ENCODE measurements around the gene FLRT2. TPM values are rescaled to one million over a fixed set of nuclear protein-coding genes. Genes with fewer than 3 reads are reported as not detected.

The FLRT2 gene
- polyA plus RNA-seq, 4 donors: 163 to 279 (median 261) TPM

DNA sequence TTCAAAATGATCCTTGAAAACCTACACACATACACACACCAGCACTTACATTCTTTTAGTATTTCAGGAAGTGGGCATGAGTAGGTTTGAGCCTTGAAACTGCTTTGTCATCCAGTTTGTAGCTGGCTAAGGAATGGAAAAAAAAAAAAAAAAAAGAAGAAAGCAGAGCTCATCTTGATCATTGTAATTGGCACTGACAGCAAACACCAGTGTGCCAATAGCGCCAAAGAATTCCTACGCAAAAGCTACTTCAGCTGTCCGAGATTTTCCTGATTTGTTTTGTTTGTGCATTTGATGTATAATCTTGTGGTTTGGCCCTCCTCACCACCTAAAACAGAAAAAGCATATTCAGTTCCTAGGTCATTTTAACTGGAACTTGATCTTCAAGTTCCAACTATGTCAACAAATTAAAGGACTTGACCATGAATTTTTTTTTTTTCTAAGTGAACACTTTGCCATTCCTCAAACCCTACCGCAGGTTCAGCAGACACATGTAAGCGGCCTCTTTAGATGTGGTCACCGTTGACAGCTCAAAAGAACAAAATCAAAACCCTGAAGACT lies 57.3 kb downstream of the FLRT2 start:
- DNase-seq (ENCODE audit: low read depth in 4 of 4, low spot score in 3 of 4): no peak

DNA sequence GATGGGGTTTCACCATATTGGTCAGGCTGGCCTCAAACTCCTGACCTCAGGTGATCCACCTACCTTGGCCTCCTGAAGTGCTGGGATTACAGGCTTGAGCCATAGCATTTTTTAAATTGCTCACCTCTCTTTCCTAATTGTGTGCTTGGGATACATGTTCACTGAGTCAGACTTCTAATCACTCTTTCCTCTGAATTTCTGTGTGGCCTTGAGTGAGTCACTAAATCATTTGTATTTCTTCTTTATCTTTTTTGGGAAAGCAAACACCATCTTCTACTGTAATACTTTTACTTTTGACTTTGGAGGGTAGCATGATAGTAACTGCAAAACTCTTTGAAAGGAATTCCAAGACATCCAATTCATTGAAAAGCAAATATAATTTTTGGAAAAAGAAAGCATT lies 60.8 kb downstream of the FLRT2 start:
- no peak for DNase-seq (ENCODE audit: low read depth in 4 of 4, low spot score in 3 of 4)

DNA sequence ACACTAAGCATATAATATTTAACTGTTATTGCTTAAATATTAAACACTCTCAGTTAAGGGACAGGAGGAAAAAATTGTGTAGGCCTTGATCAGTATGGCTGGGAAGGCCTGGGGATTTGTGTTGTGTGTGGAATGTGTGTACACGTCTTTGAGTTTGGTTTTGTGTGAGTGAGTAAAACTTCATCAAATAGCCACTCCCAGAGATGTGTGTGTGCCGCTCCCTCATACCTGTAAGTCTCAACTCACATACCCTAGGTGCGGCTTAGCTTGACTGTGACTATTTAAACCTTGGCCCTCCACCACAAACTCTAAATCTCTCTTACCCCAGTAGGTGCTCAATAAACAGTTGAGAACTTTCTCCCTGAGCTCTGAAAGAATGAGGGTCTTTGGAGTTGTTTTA lies 64.3 kb downstream of the FLRT2 start:
- no peak for DNase-seq (ENCODE audit: low read depth in 4 of 4, low spot score in 3 of 4)

DNA sequence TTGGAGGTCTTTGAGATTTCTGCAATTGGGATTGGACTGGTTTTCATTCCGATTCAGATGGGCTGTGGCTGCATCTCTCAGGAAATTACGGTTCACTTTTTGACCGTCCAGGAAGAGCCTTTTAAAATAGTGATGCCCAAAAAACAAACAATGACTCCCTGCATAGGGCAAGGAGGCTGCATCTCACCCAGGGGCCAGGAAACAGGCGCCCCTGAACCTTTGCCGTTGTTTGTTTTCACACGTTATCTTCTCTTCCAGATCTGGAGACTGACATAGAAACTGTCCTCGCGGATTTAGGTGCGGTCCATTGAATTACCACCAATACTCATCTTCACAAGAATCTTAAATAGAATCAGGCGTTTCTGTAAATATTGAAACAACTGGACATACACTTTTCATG lies 66.0 kb downstream of the FLRT2 start:
- no peak for DNase-seq (ENCODE audit: low read depth in 4 of 4, low spot score in 3 of 4)

DNA sequence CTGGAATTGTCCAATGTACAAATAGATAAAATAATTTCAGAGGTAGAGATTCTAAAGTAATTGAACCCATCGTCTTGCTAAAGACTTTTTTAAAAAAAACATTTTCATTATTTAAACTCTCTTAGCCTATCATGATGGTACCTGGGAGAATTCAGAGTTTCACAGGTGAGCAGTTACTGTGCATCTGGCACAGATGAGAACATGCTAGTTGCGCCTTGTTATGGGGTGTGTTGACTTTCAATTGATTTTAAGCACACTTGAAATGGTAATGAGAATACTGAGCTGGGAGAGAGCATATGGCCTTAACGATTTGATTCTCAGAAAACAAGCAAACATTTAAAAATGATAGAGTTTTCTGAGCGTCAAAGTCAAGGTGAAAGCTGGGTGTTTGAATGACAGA lies 66.6 kb downstream of the FLRT2 start:
- no peak for DNase-seq (ENCODE audit: low read depth in 4 of 4, low spot score in 3 of 4)

DNA sequence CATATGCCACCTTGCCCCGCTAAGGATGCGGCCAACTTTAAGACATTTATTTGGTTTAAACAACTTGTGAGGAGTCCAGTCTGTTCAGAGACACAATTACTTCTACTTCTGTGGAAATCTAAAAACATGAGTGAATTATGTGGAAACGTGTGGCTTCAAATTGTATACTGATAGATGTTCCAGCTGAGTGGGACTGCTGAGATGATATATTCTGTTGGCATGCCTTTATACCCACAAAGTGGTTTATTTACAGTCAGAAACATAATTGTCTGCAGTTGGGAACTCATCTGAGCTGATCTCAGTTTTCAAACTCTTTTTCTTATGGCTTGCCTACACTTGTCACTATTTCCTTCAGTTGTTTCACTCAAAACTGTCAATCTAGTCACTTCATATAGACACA lies 67.8 kb downstream of the FLRT2 start:
- DNase-seq (ENCODE audit: low read depth in 4 of 4, low spot score in 3 of 4): no peak

DNA sequence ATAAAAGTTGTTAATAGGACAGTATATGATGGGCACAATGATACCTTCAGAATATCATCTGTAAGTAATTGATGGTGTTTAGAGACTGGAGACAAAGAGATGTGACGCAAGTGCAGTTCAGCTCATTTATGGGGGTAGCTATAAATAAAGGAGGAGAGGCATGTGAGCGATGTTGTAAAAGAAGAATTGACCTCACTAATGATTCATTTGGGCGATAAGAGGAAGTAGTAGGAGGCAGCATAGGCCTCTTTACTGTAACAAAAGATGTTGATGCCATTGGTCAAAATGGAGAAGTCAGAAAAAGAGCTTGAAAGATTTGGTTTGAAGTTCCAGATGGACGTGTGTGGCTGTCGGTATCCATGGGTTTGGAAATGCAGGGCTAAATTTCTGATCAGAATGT lies 70.0 kb downstream of the FLRT2 start:
- no peak for DNase-seq (ENCODE audit: low read depth in 4 of 4, low spot score in 3 of 4)

DNA sequence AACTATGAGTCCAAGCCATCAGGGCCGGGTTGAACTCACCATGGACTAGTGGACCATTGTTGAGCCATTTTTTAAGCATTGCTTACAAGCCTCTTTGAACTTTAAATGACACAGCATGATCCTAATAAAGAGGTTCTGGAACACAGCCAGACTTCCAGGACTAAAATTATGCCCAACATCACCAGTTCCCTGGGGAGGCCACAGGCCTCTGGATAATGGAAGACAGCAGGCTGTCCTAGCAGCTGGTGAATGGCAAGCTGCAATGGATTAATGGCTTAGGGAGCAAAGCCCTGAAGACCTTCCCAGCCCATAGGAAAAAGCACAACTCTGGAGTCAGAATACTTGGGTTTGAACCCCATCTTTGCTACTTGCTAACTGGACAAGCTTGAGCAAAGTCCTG lies 71.3 kb downstream of the FLRT2 start:
- no peak for DNase-seq (ENCODE audit: low read depth in 4 of 4, low spot score in 3 of 4)

DNA sequence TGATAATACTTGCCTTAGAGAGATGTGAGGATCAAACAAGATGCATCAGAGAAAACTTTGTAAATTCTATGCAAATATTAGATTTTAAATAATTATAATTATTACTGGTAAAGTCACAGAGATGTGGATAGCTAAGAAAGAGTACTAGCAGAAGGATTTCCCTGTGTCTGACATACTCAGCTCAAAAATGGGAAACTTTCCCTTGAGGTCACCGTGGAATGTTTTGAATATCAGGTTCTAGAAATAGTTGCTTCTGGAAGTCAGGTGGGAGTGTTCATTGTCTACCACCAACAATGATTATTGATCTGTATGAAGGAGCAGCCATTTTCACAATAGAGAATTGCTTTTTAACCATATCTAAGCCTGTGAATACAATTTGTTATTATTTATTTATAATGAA lies 71.7 kb downstream of the FLRT2 start:
- no peak for DNase-seq (ENCODE audit: low read depth in 4 of 4, low spot score in 3 of 4)

DNA sequence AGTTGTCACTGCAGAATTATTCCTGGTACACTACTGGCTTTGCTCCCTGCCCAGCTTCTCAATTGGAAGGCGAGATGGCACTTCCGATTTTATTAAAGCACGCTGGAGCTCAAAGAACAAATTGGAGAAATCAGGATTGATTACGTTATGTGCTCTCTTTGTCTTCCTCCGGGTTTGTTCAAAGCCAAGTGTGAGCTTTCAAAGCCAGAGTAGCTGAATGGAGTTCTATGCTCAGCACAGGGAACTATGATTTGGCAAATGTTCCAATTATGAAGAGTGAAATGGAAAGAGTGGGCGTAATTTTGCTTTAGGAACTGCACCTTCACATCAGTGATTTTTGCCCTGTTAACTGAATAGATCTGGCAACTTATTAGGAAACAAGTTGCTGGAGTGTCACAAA lies 72.4 kb downstream of the FLRT2 start:
- DNase-seq (ENCODE audit: low read depth in 4 of 4, low spot score in 3 of 4): no peak

DNA sequence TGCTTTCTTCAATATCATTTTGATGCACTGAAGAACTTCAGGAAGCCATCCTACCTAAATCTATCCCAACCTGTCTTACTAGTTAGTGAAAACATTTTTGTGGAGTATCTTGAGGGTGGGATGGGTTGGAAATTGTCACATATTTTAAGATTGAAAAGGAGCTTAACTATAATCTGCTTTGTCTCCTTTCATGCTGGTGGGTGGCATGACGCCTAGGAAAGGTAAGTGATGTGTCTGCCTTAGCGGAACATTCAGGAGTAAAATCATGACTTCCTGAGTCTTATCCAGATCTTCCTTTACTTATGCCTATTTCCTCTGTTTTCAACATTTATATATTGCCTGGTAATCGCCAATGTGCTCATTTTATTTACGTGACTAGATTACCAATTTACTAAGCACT lies 74.1 kb downstream of the FLRT2 start:
- DNase-seq (ENCODE audit: low read depth in 4 of 4, low spot score in 3 of 4): no peak

DNA sequence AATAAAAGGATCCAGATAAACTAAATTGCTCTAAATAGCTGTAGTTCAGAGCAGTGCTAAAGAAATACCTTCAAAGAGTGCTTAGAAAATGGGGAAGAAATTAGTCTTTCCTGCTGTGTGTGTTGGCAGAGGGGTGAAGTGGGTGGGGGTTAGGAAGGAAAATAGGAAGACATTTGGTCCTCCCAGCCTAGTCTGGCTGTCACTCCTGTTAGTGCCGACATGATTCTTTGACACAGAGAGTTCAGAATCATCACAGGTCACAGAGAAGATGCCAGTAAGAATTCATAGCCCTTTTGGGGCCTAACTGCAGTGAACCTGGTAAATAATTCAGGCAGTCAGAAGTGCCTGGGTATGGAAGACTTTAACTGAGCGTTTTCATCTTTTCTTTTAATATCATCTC lies 74.8 kb downstream of the FLRT2 start:
- no peak for DNase-seq (ENCODE audit: low read depth in 4 of 4, low spot score in 3 of 4)

DNA sequence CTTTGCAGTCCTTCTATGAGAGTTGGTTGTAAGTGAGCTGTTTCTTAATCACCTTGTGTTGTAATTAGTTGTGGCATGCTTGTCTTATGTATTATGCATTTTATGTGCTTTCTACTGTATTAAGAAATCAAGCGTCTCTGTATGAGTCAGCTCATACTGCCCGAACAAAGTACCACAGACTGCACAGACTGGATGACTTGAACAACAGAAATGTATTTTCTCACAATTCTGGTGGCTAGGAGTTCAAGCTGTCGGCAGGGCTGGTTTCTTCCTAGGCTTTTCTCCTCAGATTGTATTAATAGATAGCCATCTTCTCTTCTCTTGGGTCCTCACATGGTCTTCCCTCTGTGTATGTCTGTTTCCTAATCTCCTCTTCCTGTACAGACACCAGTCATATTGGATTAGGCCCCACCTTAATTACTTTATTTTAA lies 77.7 kb downstream of the FLRT2 start:
- DNase-seq (ENCODE audit: low read depth in 4 of 4, low spot score in 3 of 4): no peak

DNA sequence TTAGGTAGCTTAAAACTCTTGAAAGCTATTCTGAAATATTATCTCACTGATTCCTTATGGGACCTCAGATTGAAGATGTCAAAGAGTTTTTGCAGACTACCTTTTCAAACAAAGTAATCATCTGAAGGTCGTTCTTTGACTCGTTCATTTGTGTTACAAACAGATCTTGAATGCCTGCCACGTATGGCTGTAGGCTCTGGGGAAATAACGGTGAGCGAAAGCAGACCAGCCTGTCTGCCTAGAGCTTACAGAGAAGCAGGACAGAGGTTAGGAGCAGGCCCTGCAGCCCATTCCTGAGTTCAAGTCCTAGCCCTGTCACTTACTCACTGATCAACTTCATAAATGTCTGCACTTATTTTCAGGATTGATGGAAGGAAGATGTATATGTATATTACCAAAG lies 83.6 kb downstream of the FLRT2 start:
- no peak for DNase-seq (ENCODE audit: low read depth in 4 of 4, low spot score in 3 of 4)

DNA sequence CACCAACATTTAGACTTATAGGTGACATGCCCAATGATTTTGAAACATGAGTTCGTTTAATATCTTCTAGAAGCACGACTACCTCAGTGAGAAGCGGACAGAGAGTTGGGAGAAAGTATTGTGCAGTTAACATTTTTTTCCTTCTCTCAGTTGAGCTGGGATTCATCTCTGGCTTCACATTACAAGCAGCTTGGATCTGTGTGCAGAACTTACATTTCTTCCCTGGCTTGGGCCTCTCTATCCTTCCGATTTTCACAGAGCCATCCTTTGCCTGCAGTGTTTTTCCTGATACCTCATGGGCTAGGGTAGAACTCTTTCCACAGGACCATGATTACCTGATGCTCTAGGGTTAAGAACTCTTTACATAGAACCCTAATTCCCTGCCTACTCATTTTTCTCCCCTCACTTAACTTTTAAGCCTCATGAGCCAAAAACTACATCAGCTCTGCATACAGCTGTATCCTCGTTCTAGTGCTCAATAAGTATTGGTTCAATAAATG lies 86.5 kb downstream of the FLRT2 start:
- DNase-seq (ENCODE audit: low read depth in 4 of 4, low spot score in 3 of 4): no peak

DNA sequence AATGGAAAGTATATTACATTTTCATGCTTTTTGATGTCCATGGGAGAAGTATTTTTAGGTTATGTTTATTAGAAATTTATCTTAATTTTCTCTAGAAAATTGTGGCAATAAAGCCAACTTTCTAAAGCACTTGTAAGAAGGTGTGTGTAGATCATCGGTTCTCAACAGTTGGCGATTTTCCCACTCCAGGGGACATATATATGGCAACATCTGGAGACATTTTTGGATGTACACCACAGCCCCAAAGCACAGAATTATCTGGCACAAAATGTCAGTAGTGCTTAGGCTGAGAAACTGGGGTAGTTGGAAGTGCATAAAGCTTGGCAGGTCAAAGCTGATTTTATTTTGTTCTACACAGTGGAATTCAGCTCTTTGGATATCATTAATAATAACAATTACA lies 86.9 kb downstream of the FLRT2 start:
- no peak for DNase-seq (ENCODE audit: low read depth in 4 of 4, low spot score in 3 of 4)

DNA sequence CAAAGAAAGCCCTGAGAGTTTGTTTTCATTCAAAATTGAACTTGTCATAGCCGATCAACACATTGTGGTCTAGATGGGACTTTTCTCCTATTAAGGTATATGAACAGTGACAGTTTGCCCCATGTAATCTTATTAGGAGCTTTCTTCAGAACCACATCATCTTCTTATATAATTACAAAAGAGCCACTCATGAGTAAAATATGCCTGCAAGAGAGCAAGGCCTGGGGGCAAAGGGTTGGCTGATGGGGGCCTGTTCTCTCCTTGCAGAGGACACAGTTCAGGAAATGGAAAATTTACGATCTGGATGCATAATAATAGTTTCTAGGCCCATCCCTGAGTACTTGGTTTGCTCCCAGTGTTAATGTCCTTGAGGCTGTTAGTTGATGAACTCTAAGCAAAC lies 87.8 kb downstream of the FLRT2 start:
- DNase-seq (ENCODE audit: low read depth in 4 of 4, low spot score in 3 of 4): no peak

DNA sequence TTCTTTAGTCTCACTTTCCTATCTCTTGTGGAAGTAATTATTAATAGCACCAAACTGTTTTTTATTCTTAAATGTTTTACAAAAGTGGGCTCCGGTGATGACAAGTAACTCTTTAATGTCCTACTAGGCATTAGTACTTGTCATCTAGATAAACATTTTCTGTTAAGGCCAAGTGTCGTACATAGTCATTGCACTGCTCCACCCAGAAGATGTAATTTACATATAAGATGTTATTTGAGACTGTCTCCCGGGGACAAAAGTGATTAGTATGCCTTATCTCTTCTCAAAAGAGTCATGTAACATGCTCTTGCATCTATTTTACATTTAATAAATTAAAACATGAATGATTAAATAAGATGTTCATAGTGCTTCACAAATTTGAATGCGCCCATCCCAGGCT lies 88.4 kb downstream of the FLRT2 start:
- DNase-seq (ENCODE audit: low read depth in 4 of 4, low spot score in 3 of 4): no peak

DNA sequence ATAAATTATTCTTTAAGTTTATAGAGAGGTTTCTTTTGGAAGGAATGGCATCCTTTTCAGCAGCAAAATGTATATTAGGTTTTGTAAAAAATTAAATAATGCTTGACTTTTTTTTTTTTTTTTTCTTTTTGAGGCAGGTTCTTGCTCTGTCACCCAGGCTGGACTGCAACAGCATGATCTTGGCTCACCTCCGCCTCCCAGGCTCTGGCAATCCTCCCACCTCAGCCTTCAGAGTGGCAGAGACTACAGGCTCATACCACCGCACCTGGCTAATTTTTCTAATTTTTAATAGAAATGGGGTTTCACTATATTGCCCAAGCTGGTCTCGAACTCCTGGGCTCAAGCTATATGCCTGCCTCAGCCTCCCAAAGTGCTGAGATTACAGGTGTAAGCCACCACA lies 89.0 kb downstream of the FLRT2 start:
- DNase-seq (ENCODE audit: low read depth in 4 of 4, low spot score in 3 of 4): no peak

DNA sequence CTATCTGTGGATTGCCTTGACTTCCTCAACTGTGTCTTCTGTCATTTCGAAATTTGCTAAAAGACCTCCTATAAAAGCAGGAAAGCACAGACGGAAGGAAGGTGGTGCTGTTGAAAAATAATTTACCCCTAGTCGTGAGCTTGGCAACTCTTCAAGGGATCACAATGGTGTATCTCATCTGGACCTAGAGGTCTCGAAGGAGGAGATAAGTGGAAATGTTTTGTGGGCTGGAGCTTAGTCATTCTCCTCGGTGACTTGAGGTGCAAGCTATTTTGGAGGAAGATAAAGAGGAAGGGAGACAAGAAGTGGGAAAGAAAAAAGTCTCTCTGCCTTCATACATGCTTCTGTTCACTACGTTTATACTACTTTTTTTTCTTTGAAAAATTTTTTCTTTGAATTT lies 89.9 kb downstream of the FLRT2 start:
- DNase-seq (ENCODE audit: low read depth in 4 of 4, low spot score in 3 of 4): no peak

DNA sequence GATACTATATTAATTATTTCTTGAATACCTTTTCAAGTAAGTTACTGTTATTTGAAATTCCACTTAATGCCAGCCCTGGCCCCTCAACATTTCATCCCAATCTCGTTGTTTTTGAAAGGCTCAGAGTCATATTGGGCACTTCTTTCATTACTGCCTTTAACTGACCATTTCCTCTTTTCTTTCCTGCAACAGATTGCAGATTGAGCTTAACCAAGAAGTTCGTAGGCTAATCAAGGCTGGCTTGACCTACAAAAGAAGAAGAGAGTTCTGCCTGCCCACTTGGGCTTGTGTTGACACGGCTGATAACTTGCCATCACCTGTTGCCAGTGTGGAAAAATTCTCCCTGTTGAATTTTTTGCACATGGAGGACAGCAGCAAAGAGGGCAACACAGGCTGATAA lies 91.0 kb downstream of the FLRT2 start:
- no peak for DNase-seq (ENCODE audit: low read depth in 4 of 4, low spot score in 3 of 4)

DNA sequence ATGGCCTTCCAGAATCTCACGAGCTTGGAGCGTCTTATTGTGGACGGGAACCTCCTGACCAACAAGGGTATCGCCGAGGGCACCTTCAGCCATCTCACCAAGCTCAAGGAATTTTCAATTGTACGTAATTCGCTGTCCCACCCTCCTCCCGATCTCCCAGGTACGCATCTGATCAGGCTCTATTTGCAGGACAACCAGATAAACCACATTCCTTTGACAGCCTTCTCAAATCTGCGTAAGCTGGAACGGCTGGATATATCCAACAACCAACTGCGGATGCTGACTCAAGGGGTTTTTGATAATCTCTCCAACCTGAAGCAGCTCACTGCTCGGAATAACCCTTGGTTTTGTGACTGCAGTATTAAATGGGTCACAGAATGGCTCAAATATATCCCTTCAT lies 92.2 kb downstream of the FLRT2 start:
- DNase-seq (ENCODE audit: low read depth in 4 of 4, low spot score in 3 of 4): no peak

DNA sequence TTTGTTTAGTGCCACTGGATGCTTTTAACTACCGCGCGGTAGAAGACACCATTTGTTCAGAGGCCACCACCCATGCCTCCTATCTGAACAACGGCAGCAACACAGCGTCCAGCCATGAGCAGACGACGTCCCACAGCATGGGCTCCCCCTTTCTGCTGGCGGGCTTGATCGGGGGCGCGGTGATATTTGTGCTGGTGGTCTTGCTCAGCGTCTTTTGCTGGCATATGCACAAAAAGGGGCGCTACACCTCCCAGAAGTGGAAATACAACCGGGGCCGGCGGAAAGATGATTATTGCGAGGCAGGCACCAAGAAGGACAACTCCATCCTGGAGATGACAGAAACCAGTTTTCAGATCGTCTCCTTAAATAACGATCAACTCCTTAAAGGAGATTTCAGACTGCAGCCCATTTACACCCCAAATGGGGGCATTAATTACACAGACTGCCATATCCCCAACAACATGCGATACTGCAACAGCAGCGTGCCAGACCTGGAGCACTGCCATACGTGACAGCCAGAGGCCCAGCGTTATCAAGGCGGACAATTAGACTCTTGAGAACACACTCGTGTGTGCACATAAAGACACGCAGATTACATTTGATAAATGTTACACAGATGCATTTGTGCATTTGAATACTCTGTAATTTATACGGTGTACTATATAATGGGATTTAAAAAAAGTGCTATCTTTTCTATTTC lies 93.2 kb downstream of the FLRT2 start:
- no peak for DNase-seq (ENCODE audit: low read depth in 4 of 4, low spot score in 3 of 4)

All from right renal pelvis (tissue), 4 donors.